ENCODE data around the gene ZDHHC8.

GRCh38 chr22:20142711-20143621, 11.4 kb downstream of the ZDHHC8 start:
- TF ChIP-seq ATF2 (IDR thresholded peaks at IDR 0.05; ENCODE audit: low read length) (no peak), EP300 (IDR thresholded peaks at IDR 0.05; ENCODE audit: borderline replicate concordance in 1 of 2, control insufficient read depth in 1 of 2, low read depth in 2 of 2, low read length in 2 of 2) (no peak), REST (IDR thresholded peaks at IDR 0.05; ENCODE audit: low read depth, low read length) (no peak), EZH2 (IDR thresholded peaks at IDR 0.05; ENCODE audit: borderline replicate concordance, control insufficient read depth, low read depth, low read length) (no peak), POLR2A (IDR thresholded peaks at IDR 0.05; ENCODE audit: low read depth, low read length) (no peak)

Measured in GM12878 (cell line).